ENCODE results near the gene E4F1.

E4F1 gene

GRCh38 chr16:2206420-2206779, 17.0 kb upstream of the E4F1 start:
- no peak for DNase-seq (ENCODE audit: low read depth in 2 of 2)

- DNase-seq (ENCODE audit: low read depth in 2 of 2): no peak
These were observed 16.5 kb upstream of the E4F1 start for GRCh38 chr16:2206780-2207433.

- DNase-seq (ENCODE audit: low read depth in 2 of 2): no peak
These were observed 15.5 kb upstream of the E4F1 start for GRCh38 chr16:2207872-2208271.

GRCh38 chr16:2208308-2208707, 15.1 kb upstream of the E4F1 start:
- no peak for DNase-seq (ENCODE audit: low read depth in 2 of 2)

DNA sequence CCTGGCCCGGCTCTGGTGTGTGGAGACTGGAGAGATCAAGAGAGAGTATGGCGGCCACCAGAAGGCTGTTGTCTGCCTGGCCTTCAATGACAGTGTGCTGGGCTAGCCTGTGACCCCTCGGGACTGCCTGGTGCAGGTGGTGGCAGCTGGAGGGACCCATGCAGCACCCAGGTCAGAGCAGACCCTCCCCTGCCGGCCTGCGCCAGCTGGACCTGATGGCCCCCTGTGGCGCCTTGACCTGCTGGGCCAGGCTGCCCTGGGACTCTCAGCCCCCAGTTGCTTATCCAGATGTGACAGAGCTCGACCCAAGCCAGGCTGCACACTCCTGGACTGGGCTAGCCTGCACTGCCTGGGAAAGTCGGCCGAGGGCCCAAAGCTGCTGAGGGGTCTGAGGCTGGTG, 14.6 kb upstream of the E4F1 start:
- no peak for DNase-seq (ENCODE audit: low read depth in 2 of 2)

DNA sequence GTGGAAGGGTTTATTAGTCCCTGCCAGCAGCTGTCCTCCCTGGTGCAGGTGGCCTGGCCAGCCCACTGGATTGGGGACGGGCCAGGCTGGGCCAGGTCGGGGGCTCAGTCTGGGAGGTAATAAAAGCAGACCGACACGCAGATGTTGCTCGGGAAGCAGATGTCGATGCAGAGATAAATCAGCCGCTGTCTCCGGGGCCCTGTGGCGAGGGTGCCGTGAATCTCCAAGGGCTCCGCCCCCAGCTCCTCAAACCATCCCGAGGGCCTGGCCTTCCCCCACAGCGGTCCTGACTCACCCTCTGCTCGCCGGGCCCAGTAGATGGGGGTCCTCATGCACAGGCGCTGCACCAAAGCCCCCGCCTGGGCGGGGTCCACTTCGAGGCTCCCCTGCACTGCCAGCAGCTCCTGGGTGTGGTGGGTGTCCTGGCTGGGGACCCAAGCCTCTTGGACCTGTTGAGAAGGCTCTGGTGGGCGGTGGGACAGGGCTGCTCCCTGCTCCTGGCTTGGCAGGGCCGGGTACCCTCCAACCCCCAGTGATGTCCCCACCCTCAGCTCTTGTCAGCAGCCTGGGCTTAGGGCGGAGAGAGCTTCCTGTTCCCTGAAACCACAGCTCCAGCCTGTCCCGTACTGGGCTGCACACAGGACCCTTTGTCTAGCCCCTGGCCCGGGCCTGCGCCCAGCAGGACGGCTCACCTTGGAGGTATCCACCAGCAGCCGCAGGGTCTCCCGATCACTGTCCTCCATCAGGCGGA, 14.0 kb upstream of the E4F1 start:
- no peak for DNase-seq (ENCODE audit: low read depth in 2 of 2)

DNA sequence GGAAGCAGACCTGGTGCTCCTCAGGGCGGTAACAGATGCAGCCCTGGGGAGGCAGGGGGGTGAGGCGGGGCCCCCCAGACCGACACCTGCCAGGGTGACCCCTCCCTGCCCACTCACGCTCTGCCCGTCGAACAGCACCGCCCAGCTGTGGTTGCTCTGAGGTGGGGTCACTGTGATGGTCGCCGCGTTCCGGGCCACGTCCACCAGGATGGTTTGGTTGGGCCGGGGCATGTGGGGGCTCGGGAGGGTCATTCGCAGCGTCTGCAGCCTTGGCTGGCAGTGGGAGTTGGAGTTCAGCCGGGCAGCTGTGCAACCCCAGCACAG, 13.4 kb upstream of the E4F1 start:
- no peak for DNase-seq (ENCODE audit: low read depth in 2 of 2)

- DNase-seq (ENCODE audit: low read depth in 2 of 2): no peak
These were observed 12.7 kb upstream of the E4F1 start, which contains the start of gene BRICD5 for GRCh38 chr16:2210386-2211365. BRICD5 (minus strand) TSS chr16:2210863; CDS start chr16:2210833, 30 bp downstream.

GRCh38 chr16:2211923-2212347, 11.5 kb upstream of the E4F1 start:
- no peak for DNase-seq (ENCODE audit: low read depth in 2 of 2)

DNA sequence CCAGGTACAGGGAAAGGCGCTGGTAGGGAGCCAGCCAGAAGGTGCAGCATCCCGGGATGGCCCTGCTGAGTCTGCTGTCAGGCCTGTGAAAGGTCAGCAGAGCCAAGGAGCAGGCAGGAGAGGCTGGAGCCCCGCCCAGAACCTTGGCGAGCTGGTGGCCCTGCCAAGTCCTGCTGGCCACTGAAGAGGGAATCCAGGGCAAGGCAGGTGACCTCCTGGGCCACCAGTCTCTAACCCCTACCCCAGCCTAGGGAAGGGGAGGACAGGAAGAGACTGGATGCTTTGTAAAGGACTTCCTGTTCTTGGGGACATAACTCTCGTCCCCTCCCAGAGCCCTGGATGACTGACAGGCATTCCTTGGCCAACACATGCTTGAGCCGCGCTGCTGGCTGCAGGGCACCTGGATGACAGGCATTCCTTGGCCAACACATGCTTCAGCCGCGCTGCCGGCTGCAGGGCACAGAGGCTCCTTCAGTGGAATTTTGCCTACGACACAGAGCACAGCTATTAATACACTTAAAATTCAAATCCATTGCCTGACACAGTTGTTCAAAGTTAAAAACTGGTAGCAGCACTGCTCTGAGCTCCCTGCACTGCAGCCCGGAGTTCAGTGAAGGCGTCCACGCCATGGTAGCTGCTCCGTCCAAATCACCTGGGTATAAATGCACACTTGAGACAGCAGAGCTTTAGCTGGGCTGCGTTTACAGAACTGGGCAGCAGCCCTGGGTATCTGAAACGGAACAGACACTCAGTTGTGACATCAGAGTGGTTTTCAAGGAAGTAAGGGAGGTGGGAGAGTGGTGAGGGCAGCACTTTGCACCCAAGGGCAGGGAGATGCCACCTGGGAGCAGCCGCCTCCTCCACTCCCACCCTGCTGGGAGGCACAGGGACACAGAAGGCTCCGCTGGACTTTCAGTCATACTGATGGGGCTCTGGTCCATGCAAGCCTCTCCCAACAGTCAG, 10.7 kb upstream of the E4F1 start:
- no peak for DNase-seq (ENCODE audit: low read depth in 2 of 2)

DNA sequence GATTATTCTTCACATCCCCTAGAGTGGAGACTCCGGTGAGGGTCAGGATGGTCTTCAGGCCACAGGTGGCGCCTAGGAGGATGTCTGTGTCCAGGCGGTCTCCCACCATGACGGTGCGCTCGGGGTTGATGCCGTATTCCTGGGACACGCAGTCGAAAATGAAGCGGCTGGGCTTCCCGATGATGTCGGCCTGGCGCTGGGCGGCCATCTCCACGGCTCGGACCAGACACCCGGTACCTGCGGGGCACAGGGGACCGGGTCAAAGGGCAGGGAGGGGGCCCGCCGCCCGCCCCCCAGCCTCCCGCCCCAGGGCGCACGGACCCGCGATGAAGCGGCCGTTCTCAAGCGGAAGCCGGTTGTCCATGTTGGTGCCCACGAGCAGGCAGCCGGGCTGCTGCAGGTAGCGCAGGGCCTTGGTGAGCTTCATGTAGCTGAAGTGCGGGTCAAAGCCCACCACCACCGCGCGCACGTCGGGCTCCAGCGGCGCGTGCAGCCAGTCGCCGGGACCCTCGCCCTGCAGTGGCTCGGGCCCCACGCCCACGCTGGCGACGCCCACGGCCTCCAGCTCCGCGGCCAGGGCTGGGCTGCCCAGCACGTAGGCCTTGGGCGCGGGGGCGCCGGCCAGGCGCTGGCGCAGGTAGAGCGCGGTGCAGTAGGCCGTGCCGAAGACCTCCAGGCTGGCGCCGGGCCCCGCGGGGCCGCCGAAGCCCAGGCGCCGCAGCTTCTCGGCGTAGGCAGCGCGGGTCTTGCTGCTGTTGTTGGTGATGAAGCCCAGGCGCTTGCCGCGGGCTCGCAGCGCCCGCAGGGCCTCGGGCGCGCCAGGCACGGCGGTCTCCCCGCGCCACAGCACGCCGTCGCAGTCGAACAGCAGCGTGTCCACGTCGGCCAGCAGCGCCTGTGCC, 9.3 kb upstream of the E4F1 start:
- no peak for DNase-seq (ENCODE audit: low read depth in 2 of 2)

DNA sequence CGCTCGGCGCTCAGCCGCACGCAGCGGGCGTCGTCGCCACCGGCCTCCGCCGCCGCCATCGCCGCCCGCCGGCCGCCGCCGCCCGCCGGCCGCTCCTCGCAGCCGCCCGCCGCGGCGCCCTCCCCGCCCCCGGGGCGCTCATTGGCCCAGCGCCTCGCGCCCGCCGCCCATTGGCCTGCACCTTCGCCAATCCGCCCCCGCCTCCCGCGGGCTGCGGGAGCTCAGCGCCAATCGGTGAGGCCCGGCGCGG, 8.7 kb upstream of the E4F1 start, which contains the start of gene PGP:
Gene PGP, minus strand, starts transcription at position 122 of the 250 bp plus-strand sequence. Its CDS starts 63 bp downstream, at position 59.
- DNase-seq (ENCODE audit: low read depth in 2 of 2): no peak

DNA sequence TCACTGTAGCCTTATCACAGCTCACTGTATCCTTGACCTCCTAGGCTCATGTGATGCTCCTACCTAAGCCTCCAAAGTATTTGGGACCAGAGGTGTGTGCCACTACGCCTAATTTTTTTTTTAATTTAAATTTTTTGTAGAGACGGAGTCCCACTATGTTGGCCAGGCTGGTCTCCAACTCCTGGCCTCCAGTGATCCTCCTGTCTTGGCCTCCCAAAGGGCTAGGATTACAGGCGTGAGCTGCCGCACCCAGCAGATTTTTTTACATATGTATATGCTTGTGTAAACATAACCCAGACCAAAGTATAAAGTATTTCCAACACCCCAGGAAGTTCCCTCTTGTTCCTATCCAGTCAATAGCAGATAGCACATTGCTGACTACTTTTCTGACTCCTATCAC, 7.1 kb upstream of the E4F1 start:
- no peak for DNase-seq (ENCODE audit: low read depth in 2 of 2)

DNA sequence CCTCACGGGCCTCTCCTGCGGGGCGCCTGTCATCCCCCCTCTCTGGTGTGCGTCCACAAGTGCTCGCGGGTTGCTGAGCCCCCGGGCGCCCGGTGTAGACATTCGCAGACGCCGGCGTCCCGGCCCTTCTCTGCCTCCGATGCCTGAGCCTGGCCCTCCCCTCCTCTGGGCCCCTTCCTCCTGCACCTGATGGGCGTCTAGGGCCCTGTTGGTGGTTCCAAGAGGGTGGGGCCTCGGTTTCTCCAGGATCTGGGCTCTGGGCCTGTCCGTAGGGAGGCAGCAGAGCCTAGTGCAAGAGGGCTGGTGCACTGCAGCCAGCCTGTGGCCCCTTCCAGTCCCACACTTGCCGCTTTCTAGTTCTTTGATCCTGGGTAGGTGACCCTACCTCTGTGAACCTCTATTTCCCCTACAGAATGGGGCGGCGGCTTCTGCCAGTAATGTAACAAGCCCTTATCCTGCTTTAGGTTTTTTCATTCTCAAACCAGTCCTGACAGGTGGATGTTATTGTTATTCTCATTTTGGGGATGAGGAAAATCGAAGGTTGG, 623 bp downstream of the E4F1 start:
- DNase-seq (ENCODE audit: low read depth in 2 of 2): no peak

GRCh38 chr16:2226245-2226793, 2.9 kb downstream of the E4F1 start:
- no peak for DNase-seq (ENCODE audit: low read depth in 2 of 2)

- no peak for DNase-seq (ENCODE audit: low read depth in 2 of 2)
These were observed 3.5 kb downstream of the E4F1 start for GRCh38 chr16:2226918-2227317.

DNA sequence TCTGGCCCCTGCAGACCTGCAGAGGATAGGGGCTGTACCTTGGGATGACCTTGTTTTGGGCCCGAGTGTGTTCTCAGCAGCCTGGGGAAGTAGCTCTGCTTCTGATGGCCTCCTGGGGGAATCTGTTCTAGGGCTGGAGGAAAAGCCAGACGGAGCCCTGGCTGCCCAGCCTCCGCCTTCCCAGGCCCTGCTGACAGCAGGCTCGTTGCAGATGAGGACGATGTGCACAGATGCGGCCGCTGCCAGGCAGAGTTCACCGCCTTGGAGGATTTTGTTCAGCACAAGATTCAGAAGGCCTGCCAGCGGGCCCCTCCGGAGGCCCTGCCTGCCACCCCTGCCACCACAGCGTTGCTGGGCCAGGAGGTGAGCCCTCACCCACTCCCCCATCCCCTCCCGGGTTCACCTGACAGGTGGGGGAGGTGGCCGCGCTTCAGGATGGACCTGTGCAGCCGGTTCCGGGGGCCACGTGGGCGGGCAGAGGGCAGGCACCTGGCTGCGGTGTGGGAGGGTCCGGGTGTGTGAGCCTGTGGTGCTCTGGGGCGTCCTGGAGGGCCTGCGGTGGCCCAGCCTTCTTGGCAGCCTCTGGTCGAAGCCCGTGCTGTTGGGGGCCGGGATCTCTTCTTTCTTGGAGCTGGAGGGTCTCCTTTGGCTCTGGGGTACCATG, 4.9 kb downstream of the E4F1 start:
- no peak for DNase-seq (ENCODE audit: low read depth in 2 of 2)

DNA sequence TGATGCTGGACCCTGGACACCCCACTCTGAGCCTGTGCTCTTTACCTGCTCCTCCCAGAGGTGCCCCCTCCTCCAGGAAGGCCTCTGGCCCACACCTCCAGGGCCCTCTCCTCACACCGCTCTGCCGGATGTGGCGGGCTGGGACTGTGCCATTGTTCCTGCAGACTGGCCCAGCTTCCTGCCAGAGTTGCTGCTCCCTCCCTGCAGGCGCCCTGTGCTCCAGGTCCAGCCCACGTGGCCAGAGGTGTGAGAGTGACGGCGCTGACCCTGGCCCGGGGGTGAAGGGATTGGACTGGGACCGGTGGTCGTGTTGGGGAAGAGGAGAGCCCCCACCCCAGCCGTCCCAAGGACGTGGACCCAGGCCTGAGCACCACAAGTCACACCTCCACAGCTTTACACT, 5.7 kb downstream of the E4F1 start:
- DNase-seq (ENCODE audit: low read depth in 2 of 2): no peak

DNA sequence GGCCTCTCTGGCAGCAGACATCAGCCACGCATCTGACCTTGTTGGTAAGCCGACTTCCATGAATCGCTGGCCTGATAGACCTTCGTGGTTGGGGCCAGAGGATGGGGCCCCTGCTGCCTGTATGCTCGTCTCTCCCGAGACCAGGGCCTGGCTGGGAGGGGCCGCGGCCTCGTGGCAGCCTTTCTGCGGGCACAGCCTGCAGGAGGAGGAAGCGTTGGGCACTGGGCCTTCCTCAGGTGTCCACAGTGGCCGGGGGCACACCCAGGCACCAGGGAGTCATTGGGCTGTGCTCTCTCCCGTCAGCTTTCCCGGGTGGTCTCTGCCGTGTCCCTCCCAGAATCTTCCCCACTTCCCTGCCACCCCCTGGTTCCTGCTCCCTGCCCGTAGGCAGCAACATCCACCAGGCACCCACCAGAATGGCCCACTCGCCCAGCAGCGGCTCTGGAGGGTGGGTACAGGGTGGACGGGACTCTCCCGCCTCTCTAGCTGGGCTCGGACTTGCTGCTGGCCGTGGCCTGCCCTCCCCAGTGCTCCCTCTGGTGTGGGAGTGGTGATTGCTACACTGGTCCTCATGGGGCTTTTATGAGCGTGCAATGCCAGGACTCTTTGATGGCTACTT, 6.3 kb downstream of the E4F1 start:
- DNase-seq (ENCODE audit: low read depth in 2 of 2): no peak

Measured in stimulated activated CD8-positive, alpha-beta memory T cell treated with anti-CD3 and anti-CD28 coated beads, Interleukin-15, amount 100 ng/mL, for 48 hours (primary cell).